ENCODE data around the gene GARIN5A. TPM values are rescaled to one million over a fixed set of nuclear protein-coding genes. Genes with fewer than 3 reads are reported as not detected.

GARIN5A gene
- total RNA-seq, 4 donors from 2014 or later: 1.1 TPM; not detected in 3

- DNase-seq (ENCODE audit: low spot score) (no peak), ATAC-seq (ENCODE audit: low FRiP score) (no peak)
- TF ChIP-seq CTCF (IDR thresholded peaks at IDR 0.05): no peak
These were observed 32.2 kb upstream of the GARIN5A start for GRCh38 chr19:50508843-50509190.

GRCh38 chr19:50507376-50507775, 30.7 kb upstream of the GARIN5A start:
- ATAC-seq (ENCODE audit: low FRiP score): no peak
- DNase-seq (ENCODE audit: low spot score): no peak
- TF ChIP-seq CTCF (IDR thresholded peaks at IDR 0.05): no peak

GRCh38 chr19:50506700-50507099, 30.1 kb upstream of the GARIN5A start:
- ATAC-seq (ENCODE audit: low FRiP score): no peak
- DNase-seq (ENCODE audit: low spot score): no peak
- no peak for TF ChIP-seq CTCF (IDR thresholded peaks at IDR 0.05)

- ATAC-seq (ENCODE audit: low FRiP score) (no peak), DNase-seq (ENCODE audit: low spot score) (no peak)
- no peak for TF ChIP-seq CTCF (IDR thresholded peaks at IDR 0.05)
These were observed 29.4 kb upstream of the GARIN5A start for GRCh38 chr19:50505856-50506611.

- ATAC-seq (ENCODE audit: low FRiP score) (no peak), DNase-seq (ENCODE audit: low spot score) (no peak)
- no peak for TF ChIP-seq CTCF (IDR thresholded peaks at IDR 0.05)
These were observed 25.2 kb upstream of the GARIN5A start for GRCh38 chr19:50501568-50502475.

- no peak for DNase-seq (ENCODE audit: low spot score)
- no peak for ATAC-seq (ENCODE audit: low FRiP score)
- TF ChIP-seq CTCF (IDR thresholded peaks at IDR 0.05): no peak
These were observed 24.5 kb upstream of the GARIN5A start for GRCh38 chr19:50501186-50501567.
